ENCODE measurements around the gene HK3. TPM values are rescaled to one million over a fixed set of nuclear protein-coding genes. Genes with fewer than 3 reads are reported as not detected.

HK3 gene
- total and polyA plus RNA-seq, 9 of the 15 experiments (the other 6 are each of a cell fraction or from before 2014, with no cell fraction given) = 0.16 TPM; not detected in 8

GRCh38 chr5:176857216-176857893 lies 41.8 kb downstream of the HK3 start:
- intact Hi-C loops (cut with micrococcal nuclease) (no loop called here), in situ Hi-C loops (cut with MboI) (no loop called here)
- CTCF ChIA-PET (ENCODE audit: low intra/inter-chr PET ratio) = no interaction called here

GRCh38 chr5:176856746-176857145 lies 42.4 kb downstream of the HK3 start:
- ChIA-PET POLR2A (no interaction called here), CTCF (ENCODE audit: low intra/inter-chr PET ratio) (no interaction called here)
- BruUV-seq (replicated peaks) = no TSS peak
- Histone ChIP-seq H3K4me3 (no peak overlapping the region), H3K9me1 (ENCODE audit: control insufficient read depth, insufficient read depth, low read length) (peaks cover 3% of the 10 kb centered on the region), H3K4me2 (ENCODE audit: insufficient read depth, low read length) (no peak overlapping the region), H3K9me3 (replicated peaks; ENCODE audit: control insufficient read depth, insufficient read depth, low read depth, low read length) (no peaks in the 10 kb centered on the region), H3K79me2 (ENCODE audit: control insufficient read depth, insufficient read depth, low read length) (no peaks in the 10 kb centered on the region), H3K9ac (ENCODE audit: insufficient read depth in 1 of 2, low read depth in 2 of 2, low read length in 2 of 2) (no peak overlapping the region; a peak in 1 of 4 replicates), H2AFZ (ENCODE audit: low read depth, low read length) (no peak overlapping the region), H3K27ac (ENCODE audit: extremely low read depth, low read depth, low read length) (no peak overlapping the region), H3K36me3 (ENCODE audit: control insufficient read depth, insufficient read depth, low read length) (no peaks in the 10 kb centered on the region), H3K27me3 (ENCODE audit: control insufficient read depth in 2 of 2, insufficient read depth in 2 of 2, low read length in 2 of 2) (peaks cover 28 to 86% of the 10 kb centered on the region in 2 experiments; a peak in 4 of 5 replicates), H4K20me1 (replicated peaks; ENCODE audit: control insufficient read depth, insufficient read depth, low read length) (peaks cover 9% of the 10 kb centered on the region; the same call in 1 of the 2 replicates), H3K4me1 (replicated peaks in 1 of 2; ENCODE audit: control insufficient read depth in 2 of 2, insufficient read depth in 2 of 2, low read length in 2 of 2) (peaks cover 0 to 18% of the 10 kb centered on the region in 2 experiments; a peak in 1 of 5 replicates)
- FAIRE-seq (no peak), ATAC-seq (no peak), DNase-seq (ENCODE audit: extremely low read depth in 1 of 4, low spot score in 3 of 4) (no peak)
- 0% methylated on average over 5 of the region's 8 CpGs for WGBS (ENCODE audit: insufficient coverage, low coverage, missing lambda C conversion rate)
- in situ Hi-C loops (cut with MboI) = no loop called here
- intact Hi-C loops (cut with micrococcal nuclease) = no loop called here
- TF ChIP-seq HMGXB4 (CRISPR knock-in tag; IDR thresholded peaks at IDR 0.05) (no peak), FOXA1 (IDR thresholded peaks at IDR 0.05; ENCODE audit: borderline replicate concordance) (no peak), ZNF707 (CRISPR knock-in tag; conservative IDR thresholded peaks at IDR 0.05) (no peak), TFE3 (CRISPR knock-in tag; IDR thresholded peaks at IDR 0.05) (no peak), ZBTB49 (CRISPR knock-in tag; IDR thresholded peaks at IDR 0.05; ENCODE audit: borderline replicate concordance) (no peak), COPS2 (conservative IDR thresholded peaks at IDR 0.05) (no peak), ZNF436 (CRISPR knock-in tag; IDR thresholded peaks at IDR 0.05) (no peak)

More at GRCh38 chr5:176857216-176857893, 41.8 kb downstream of the HK3 start:
- POLR2A ChIA-PET = interaction anchor here (0.6 to 1.2 kb wide), 2 partner anchors 9 to 208 kb away, joined by 3 to 7 read pairs; no protein-coding TSS in a partner anchor
- Histone ChIP-seq H3K27ac (ENCODE audit: extremely low read depth, low read depth, low read length) (no peak overlapping the region), H3K27me3 (ENCODE audit: control insufficient read depth in 2 of 2, insufficient read depth in 2 of 2, low read length in 2 of 2) (peaks cover 22 to 86% of the 10 kb centered on the region in 2 experiments; a peak in 4 of 5 replicates), H3K9me3 (replicated peaks; ENCODE audit: control insufficient read depth, insufficient read depth, low read depth, low read length) (no peaks in the 10 kb centered on the region), H2AFZ (ENCODE audit: low read depth, low read length) (no peak overlapping the region), H3K9me1 (ENCODE audit: control insufficient read depth, insufficient read depth, low read length) (peaks cover 3% of the 10 kb centered on the region), H3K9ac (ENCODE audit: insufficient read depth in 1 of 2, low read depth in 2 of 2, low read length in 2 of 2) (no peak overlapping the region; a peak in 1 of 4 replicates), H3K4me1 (replicated peaks in 1 of 2; ENCODE audit: control insufficient read depth in 2 of 2, insufficient read depth in 2 of 2, low read length in 2 of 2) (peaks cover 0 to 23% of the 10 kb centered on the region in 2 experiments; a peak in 1 of 5 replicates), H4K20me1 (replicated peaks; ENCODE audit: control insufficient read depth, insufficient read depth, low read length) (peaks cover 11% of the 10 kb centered on the region; the same call in 1 of the 2 replicates), H3K4me3 (no peak overlapping the region), H3K79me2 (ENCODE audit: control insufficient read depth, insufficient read depth, low read length) (no peaks in the 10 kb centered on the region), H3K4me2 (ENCODE audit: insufficient read depth, low read length) (no peak overlapping the region), H3K36me3 (ENCODE audit: control insufficient read depth, insufficient read depth, low read length) (no peaks in the 10 kb centered on the region)
- ATAC-seq = no peak
- no peak for DNase-seq (ENCODE audit: extremely low read depth in 1 of 4, low spot score in 3 of 4)
- TF ChIP-seq NR1H2 (CRISPR knock-in tag; IDR thresholded peaks at IDR 0.05) (no peak), TBL1XR1 (IDR thresholded peaks at IDR 0.05; ENCODE audit: low read length in 2 of 2) (no peak), NRF1 (conservative IDR thresholded peaks at IDR 0.05 in 1 of 2, IDR thresholded peaks at IDR 0.05 in 1 of 2) (0 out of 4 replicates have a peak, but pooled peaks of 1 of the 2 experiments have one; percentile 18)
- WGBS (ENCODE audit: insufficient coverage, low coverage, missing lambda C conversion rate) = 1% methylated on average over 19 of the region's 19 CpGs
- no peak for FAIRE-seq
- no TSS peak for BruUV-seq (replicated peaks)

All from K562 (cell line).